Tibial artery (tissue), 4 donors: Measurements from ENCODE around the gene NSG1.

Experiments used
- DNase-seq, 2 donors: peaks; one replicate each; pipeline ENCODE4 v3.0.0-alpha.2; 2019
- H3K27ac ChIP-seq, 2 donors: fragments of 200-600 bp; sonication (generic) in 1 of 2; 1 replicate in 1 of 2; 2 replicates in 1 of 2; pipeline ENCODE4 v1.5.1; 2018 to 2019; ENCODE audit warnings: mild to moderate bottlenecking in 1 of 2
- H3K27me3 ChIP-seq, 2 donors: fragments of 200-600 bp; sonication (generic) in 1 of 2; one replicate each; pipeline versions ENCODE4 v1.5.1 to v1.6.0; 2016 to 2019
- H3K36me3 ChIP-seq, 3 donors: fragments of 200-600 bp; sonication (generic) in 2 of 3; one replicate each; pipeline ENCODE4 v1.5.1; 2016 to 2019; ENCODE audit warnings: mild to moderate bottlenecking in 2 of 3
- H3K4me1 ChIP-seq, 4 donors: fragments of 200-600 bp; sonication (generic) in 2 of 4; 1 replicate in 3 of 4; 2 replicates in 1 of 4; pipeline ENCODE4 v1.5.1; 2016 to 2019
- H3K4me3 ChIP-seq, 2 donors: fragments of 200-600 bp; sonication (generic) in 1 of 2; 1 replicate in 1 of 2; 2 replicates in 1 of 2; pipeline ENCODE4 v1.5.1; 2018 to 2019; ENCODE audit warnings: mild to moderate bottlenecking in 2 of 2
- H3K9me3 ChIP-seq, 3 donors: fragments of 200-600 bp; sonication (generic) in 1 of 3; one replicate each; pipeline ENCODE4 v1.5.1; 2016 to 2019
- CTCF ChIP-seq, 2 experiments: fragments of 200-600 bp in 1 of 2; fragments of 450-650 bp in 1 of 2; IDR thresholded peaks; one replicate each; pipeline ENCODE4 v1.5.1; 2017 to 2019; ENCODE audit warnings: antibody characterized with exemption in 2 of 2, mild to moderate bottlenecking in 1 of 2, moderate library complexity in 1 of 2
- intact Hi-C: fragments of 100-400 bp; cut with DNase I; formaldehyde crosslinking; loops from one replicate; pipeline ENCODE4 v1.15.0; 2023; ENCODE audit warnings: low total_unique reads

NSG1 gene

GRCh38 chr4:4364486-4365208 lies 22.3 kb upstream of the NSG1 start:
- no peaks in the 10 kb centered on the region for H3K36me3 ChIP-seq
- no peak for TF ChIP-seq CTCF (IDR thresholded peaks at IDR 0.05)

GRCh38 chr4:4368809-4369580 lies 17.9 kb upstream of the NSG1 start:
- no peaks in the 10 kb centered on the region for H3K4me1 ChIP-seq
- H3K27ac ChIP-seq: no peak overlapping the region
- DNase-seq: no peak
- H3K4me3 ChIP-seq: no peak overlapping the region
- no peak for TF ChIP-seq CTCF (IDR thresholded peaks at IDR 0.05)
- no peaks in the 10 kb centered on the region for H3K9me3 ChIP-seq
- intact Hi-C loops: no loop called here
- no peaks in the 10 kb centered on the region for H3K36me3 ChIP-seq
- H3K27me3 ChIP-seq: peaks cover 0 to 7% of the 10 kb centered on the region in 2 donors

More at GRCh38 chr4:4364486-4365208, 22.3 kb upstream of the NSG1 start:
- intact Hi-C loops: no loop called here
- Histone ChIP-seq H3K4me3 (no peak overlapping the region), H3K27ac (no peak overlapping the region), H3K27me3 (peaks cover 0 to 7% of the 10 kb centered on the region in 2 donors), H3K9me3 (no peaks in the 10 kb centered on the region), H3K4me1 (no peaks in the 10 kb centered on the region)
- no peak for DNase-seq

GRCh38 chr4:4374388-4375098 lies 12.4 kb upstream of the NSG1 start:
- H3K27me3 ChIP-seq: peaks cover 0 to 11% of the 10 kb centered on the region in 2 donors
- H3K4me3 ChIP-seq: no peak overlapping the region
- no peak for TF ChIP-seq CTCF (IDR thresholded peaks at IDR 0.05)
- DNase-seq: no peak
- no peak overlapping the region for H3K27ac ChIP-seq
- intact Hi-C loops: no loop called here
- H3K9me3 ChIP-seq: peaks cover 0 to 3% (median 0%) of the 10 kb centered on the region in 3 donors
- no peaks in the 10 kb centered on the region for H3K4me1 ChIP-seq
- no peaks in the 10 kb centered on the region for H3K36me3 ChIP-seq

- Histone ChIP-seq H3K4me3 (no peak overlapping the region), H3K4me1 (no peaks in the 10 kb centered on the region), H3K27ac (no peak overlapping the region), H3K27me3 (peaks cover 0 to 15% of the 10 kb centered on the region in 2 donors), H3K9me3 (peaks cover 0 to 3% (median 0%) of the 10 kb centered on the region in 3 donors), H3K36me3 (no peaks in the 10 kb centered on the region)
- no peak for DNase-seq
- no peak for TF ChIP-seq CTCF (IDR thresholded peaks at IDR 0.05)
- intact Hi-C loops: no loop called here
Measured at GRCh38 chr4:4376074-4376473, 10.8 kb upstream of the NSG1 start.

GRCh38 chr4:4377191-4377590 lies 9.7 kb upstream of the NSG1 start:
- no peak for DNase-seq
- no peaks in the 10 kb centered on the region for H3K36me3 ChIP-seq
- TF ChIP-seq CTCF (IDR thresholded peaks at IDR 0.05): no peak

More at GRCh38 chr4:4377191-4377590, 9.7 kb upstream of the NSG1 start:
- intact Hi-C loops: no loop called here
- peaks cover 0 to 3% (median 0%) of the 10 kb centered on the region in 3 donors for H3K9me3 ChIP-seq
- no peak overlapping the region for H3K4me3 ChIP-seq
- no peaks in the 10 kb centered on the region for H3K4me1 ChIP-seq
- no peak overlapping the region for H3K27ac ChIP-seq
- H3K27me3 ChIP-seq: peaks cover 0 to 17% of the 10 kb centered on the region in 2 donors
